Left ventricle myocardium inferior (tissue), 1 donor: ENCODE measurements around the gene KCNIP2. TPM values are rescaled to one million over a fixed set of nuclear protein-coding genes. Genes with fewer than 3 reads are reported as not detected.
"Not testable (repeated sequence)": the region's sequence is repeated elsewhere in the genome, so short reads cannot be mapped to it uniquely, and the experiment has no call there.

Experiments
- DNase-seq: peaks from one replicate; pipeline ENCODE4 v3.0.0-alpha.2; 2020
- H3K27ac ChIP-seq: fragments of 200-600 bp; replicated peaks from 2 replicates; pipeline ENCODE4 v1.8.0; 2021
- H3K27me3 ChIP-seq: fragments of 200-600 bp; 2 replicates; pipeline ENCODE4 v1.8.0; 2021; ENCODE audit warnings: low read depth
- H3K36me3 ChIP-seq: fragments of 200-600 bp; 2 replicates; pipeline ENCODE4 v1.8.0; 2021
- H3K4me1 ChIP-seq: fragments of 200-600 bp; 2 replicates; pipeline ENCODE4 v1.8.0; 2021
- H3K4me3 ChIP-seq: fragments of 200-600 bp; 2 replicates; pipeline ENCODE4 v1.8.0; 2021; ENCODE audit warnings: mild to moderate bottlenecking, moderate library complexity
- H3K9me3 ChIP-seq: fragments of 200-600 bp; replicated peaks from 2 replicates; pipeline ENCODE4 v1.8.0; 2021
- intact Hi-C: fragments of 100-400 bp; cut with micrococcal nuclease; formaldehyde crosslinking; loops from one replicate; pipeline ENCODE4 v1.11.0; 2022
- total RNA-seq: library from RNA; stranded (reverse); fragmentation: NEBNext Ultra II Directional; extraction: Animal tissue kit (Norgen Biotek cat#: 25700); gene quantifications from one replicate; pipeline ENCODE4 v1.2.1, GENCODE V29; 2021
- TF ChIP-seq, protein P1 (sequence below): fragments of 200-600 bp; IDR thresholded peaks from 2 replicates; pipeline ENCODE4 v1.8.0; 2021; ENCODE audit warnings: antibody characterized with exemption, mild to moderate bottlenecking, borderline replicate concordance
- donor health status: DM: no; HTN: yes; CAD: no; lungs with severe emphysema.

The KCNIP2 gene
- total RNA-seq, 1 donor from 2014 or later = 29.2 TPM

DNA sequence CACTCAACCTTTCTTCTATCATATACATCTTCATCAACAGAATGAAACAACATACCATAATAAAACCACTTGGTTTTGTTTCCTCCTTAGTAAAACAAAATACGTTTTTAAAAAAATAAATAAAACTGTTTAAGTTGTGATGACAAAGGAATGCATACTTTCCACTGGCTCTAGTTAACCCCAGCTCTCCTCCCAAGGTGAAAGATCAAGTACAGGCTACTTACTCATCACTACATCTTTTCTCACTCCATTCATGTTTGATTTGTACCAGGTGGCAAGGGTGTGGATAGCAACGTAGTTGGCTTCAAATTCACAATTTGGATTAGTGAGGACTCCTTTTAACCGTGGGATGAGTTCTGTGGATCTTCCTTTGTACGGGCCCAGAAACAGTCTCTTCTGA lies 40.1 kb downstream of the KCNIP2 start:
- Histone ChIP-seq H3K36me3 (peaks cover 98% of the 10 kb centered on the region), H3K9me3 (no peaks in the 10 kb centered on the region), H3K4me3 (no peak overlapping the region), H3K27ac (no peak overlapping the region), H3K27me3 (no peaks in the 10 kb centered on the region), H3K4me1 (peaks cover 31% of the 10 kb centered on the region)
- intact Hi-C loops = no loop called here
- DNase-seq = no peak
- TF ChIP-seq, protein P1, sequence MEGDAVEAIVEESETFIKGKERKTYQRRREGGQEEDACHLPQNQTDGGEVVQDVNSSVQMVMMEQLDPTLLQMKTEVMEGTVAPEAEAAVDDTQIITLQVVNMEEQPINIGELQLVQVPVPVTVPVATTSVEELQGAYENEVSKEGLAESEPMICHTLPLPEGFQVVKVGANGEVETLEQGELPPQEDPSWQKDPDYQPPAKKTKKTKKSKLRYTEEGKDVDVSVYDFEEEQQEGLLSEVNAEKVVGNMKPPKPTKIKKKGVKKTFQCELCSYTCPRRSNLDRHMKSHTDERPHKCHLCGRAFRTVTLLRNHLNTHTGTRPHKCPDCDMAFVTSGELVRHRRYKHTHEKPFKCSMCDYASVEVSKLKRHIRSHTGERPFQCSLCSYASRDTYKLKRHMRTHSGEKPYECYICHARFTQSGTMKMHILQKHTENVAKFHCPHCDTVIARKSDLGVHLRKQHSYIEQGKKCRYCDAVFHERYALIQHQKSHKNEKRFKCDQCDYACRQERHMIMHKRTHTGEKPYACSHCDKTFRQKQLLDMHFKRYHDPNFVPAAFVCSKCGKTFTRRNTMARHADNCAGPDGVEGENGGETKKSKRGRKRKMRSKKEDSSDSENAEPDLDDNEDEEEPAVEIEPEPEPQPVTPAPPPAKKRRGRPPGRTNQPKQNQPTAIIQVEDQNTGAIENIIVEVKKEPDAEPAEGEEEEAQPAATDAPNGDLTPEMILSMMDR = no peak

DNA sequence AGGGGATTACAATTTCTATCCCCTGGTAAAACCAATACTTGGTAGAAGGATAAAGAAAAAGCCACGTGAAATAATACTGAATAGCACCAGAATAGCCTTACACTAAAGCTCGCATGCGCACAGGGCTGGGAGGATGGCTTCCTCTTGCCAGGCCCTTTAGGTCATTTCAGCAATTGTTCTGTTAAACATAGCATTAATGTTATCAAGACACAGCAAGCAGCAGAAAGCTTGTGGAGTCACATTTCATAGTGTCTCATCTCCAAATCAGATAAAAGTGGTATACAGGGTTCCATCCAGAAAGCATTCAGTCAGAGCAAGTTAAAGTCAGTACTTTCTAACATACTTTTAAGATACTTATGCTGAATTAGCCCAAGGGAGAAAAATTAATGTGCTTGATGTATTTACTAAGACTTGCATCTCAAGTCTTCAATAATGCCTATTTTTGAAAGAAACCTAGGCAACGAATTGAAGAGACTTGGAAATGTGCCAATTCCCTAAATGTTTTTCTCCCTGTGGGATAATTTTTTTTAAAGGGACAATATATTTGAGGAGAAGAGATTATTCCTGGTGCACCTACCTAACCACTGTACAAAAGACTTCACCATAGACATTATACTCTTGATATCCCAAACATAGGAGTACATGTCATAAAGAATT lies 46.1 kb downstream of the KCNIP2 start:
- H3K4me3 ChIP-seq = no peak overlapping the region
- H3K36me3 ChIP-seq = peaks cover 100% of the 10 kb centered on the region
- no peaks in the 10 kb centered on the region for H3K9me3 ChIP-seq
- H3K27ac ChIP-seq = no peak overlapping the region
- peaks cover 45% of the 10 kb centered on the region for H3K4me1 ChIP-seq
- TF ChIP-seq, protein P1 = no peak
- intact Hi-C loops = no loop called here
- DNase-seq = no peak
- H3K27me3 ChIP-seq = no peaks in the 10 kb centered on the region

DNA sequence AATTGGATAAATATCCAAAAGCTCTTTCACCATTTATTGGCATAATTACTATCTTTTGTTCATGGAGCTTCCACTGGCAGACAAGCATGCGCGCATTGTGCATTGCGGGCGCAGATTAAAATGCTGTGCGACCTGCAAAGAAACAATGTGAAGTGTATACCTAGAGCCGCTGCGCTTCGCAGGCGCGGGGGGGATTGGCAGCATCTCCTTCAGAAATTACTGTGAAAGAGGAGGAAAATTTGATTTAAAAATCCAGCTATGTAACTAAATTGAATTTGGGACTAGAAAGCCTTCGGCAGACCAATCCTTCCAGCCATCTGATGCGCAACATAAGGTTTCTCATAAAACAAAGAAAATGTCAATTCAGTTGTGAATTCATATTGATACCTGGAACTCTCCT lies 50.1 kb downstream of the KCNIP2 start:
- TF ChIP-seq, protein P1 = no peak
- H3K4me3 ChIP-seq = no peak overlapping the region
- H3K9me3 ChIP-seq = no peaks in the 10 kb centered on the region
- intact Hi-C loops = no loop called here
- H3K27me3 ChIP-seq = no peaks in the 10 kb centered on the region
- no peak for DNase-seq
- H3K36me3 ChIP-seq = peaks cover 100% of the 10 kb centered on the region
- H3K27ac ChIP-seq = no peak overlapping the region
- peaks cover 15% of the 10 kb centered on the region for H3K4me1 ChIP-seq

DNA sequence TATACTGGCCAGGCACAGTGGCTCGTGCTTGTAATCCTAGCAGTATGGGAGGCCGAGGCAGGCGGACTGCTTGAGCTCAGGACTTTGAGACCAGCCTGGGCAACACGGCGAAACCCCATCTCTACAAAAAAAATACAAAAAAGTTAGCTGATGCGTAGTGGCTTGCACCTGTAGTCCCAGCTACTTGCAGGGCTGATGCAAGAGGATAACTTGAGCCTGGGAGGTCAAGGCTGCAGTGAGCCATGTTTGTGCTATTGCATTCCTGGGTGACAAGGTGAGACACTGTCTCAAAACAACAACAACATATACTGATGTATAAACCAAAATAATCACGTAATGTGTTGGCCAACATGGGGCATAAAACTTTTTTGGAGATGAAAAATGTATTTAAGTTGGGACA lies 53.9 kb downstream of the KCNIP2 start:
- H3K27me3 ChIP-seq = no peaks in the 10 kb centered on the region
- TF ChIP-seq, protein P1 = no peak
- no peaks in the 10 kb centered on the region for H3K9me3 ChIP-seq
- no peaks in the 10 kb centered on the region for H3K4me1 ChIP-seq
- DNase-seq = no peak
- peaks cover 100% of the 10 kb centered on the region for H3K36me3 ChIP-seq
- no peak overlapping the region for H3K27ac ChIP-seq
- intact Hi-C loops = no loop called here
- H3K4me3 ChIP-seq = no peak overlapping the region

DNA sequence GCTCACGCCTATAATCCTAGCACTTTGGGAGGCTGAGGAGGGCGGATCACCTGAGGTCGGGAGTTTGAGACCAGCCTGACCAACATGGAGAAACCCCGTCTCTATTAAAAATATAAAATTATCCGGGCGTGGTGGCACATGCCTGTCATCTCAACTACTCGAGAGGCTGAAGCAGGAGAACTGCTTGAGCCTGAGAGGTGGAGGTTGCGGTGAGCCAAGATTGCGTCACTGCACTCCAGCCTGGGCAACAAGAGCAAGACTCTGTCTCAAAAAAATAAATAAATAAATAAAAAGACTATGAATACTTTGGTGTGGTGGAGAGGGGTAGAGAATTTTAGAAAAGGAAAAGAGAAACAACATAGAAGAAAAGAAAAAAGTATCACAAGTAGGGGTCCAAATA lies 54.4 kb downstream of the KCNIP2 start:
- H3K4me1 ChIP-seq, H3K27me3 ChIP-seq, H3K9me3 ChIP-seq, intact Hi-C loops, H3K27ac ChIP-seq, H3K4me3 ChIP-seq, DNase-seq: not testable (repeated sequence)
- H3K36me3 ChIP-seq = peaks cover 98% of the 10 kb centered on the region

DNA sequence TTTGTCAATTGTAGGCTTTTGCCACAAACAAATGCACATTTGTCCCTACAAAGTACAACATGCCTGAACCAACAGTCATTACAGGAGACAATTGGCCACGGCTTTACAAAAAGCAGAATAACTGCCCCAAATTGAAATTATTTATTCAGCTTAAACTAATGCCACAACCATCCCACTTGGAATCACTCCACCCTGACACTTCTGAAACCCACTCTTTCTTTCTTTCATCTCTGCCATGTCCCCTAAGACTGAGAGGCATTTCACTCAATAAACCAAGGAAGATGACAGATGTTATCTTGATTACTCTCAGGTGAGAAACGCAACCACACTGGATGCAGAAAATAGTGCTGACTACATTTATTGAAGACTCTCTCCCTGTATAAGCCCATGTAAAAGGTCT lies 57.8 kb downstream of the KCNIP2 start:
- intact Hi-C loops = no loop called here
- H3K27me3 ChIP-seq = no peaks in the 10 kb centered on the region
- no peaks in the 10 kb centered on the region for H3K9me3 ChIP-seq
- TF ChIP-seq, protein P1 = no peak
- no peak for DNase-seq
- peaks cover 69% of the 10 kb centered on the region for H3K36me3 ChIP-seq
- H3K4me1 ChIP-seq = peaks cover 33% of the 10 kb centered on the region
- no peak overlapping the region for H3K4me3 ChIP-seq
- H3K27ac ChIP-seq = no peak overlapping the region
